ENCODE results near the gene C12orf76. TPM values are rescaled to one million over a fixed set of nuclear protein-coding genes. Genes with fewer than 3 reads are reported as not detected.

The C12orf76 gene
- total RNA-seq, 1 experiment from 2014 or later, result 29.4 TPM

DNA sequence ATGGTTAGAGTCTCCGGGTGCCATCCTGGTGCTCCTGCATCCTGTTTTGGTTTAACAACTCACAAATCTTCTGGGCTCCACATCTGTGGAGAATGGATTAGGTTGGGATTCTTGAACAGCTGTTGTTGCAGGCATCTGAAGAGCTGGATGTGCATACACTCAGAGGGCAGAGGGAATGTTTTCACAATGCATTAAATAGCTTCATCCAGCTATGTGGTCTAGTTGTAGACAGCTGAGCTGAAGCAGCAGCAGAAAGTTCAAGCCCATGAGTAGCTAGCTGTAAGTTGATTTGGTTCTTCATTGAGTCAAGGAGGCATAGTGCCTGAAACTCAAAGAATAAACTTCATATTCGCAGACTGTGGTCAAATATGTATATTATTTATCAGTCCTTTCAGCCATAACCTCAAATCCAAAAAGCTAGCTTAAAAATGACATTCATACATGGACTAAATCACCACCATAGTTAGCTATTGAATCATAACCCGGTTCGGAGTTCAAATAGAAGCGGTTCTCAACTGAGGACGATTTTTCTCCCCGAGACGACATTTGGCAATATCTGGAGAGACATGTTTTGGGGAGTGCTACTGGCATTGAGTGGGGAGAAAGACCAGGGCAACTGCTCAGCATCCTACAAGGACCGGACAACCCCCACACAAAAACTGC lies 50.0 kb downstream of the C12orf76 start:
- peak overlapping the region; percentile 68 for H3K4me3 ChIP-seq
- peaks cover 44% of the 10 kb centered on the region for H3K79me2 ChIP-seq (ENCODE audit: low read depth)
- intact Hi-C loops (cut with micrococcal nuclease; ENCODE audit: unreplicated experiment), result no loop called here
- ChIA-PET POLR2A (ENCODE audit: unreplicated experiment) (interaction anchor here (0.6 kb wide), 1 partner anchor 193 kb away, joined by 3 read pairs; no protein-coding TSS in a partner anchor), CTCF (no interaction called here)
- no peak for DNase-seq
- no peak overlapping the region for H3K27ac ChIP-seq
- peaks cover 29% of the 10 kb centered on the region; the same call in 1 of the 2 replicates for H3F3A ChIP-seq (ENCODE audit: insufficient read depth, low read depth)
- H4K20me1 ChIP-seq (ENCODE audit: insufficient read depth), result no peaks in the 10 kb centered on the region
- H3K36me3 ChIP-seq (ENCODE audit: low read depth), result no peaks in the 10 kb centered on the region
- H2AFZ ChIP-seq, result peak overlapping the region; percentile 92
- H3K9me2 ChIP-seq (ENCODE audit: insufficient read depth), result no peaks in the 10 kb centered on the region
- no peaks in the 10 kb centered on the region for H3K27me3 ChIP-seq (ENCODE audit: insufficient read depth, low read depth)
- peak overlapping the region; percentile 99 for H3K4me2 ChIP-seq
- no peak for TF ChIP-seq EZH2 (IDR thresholded peaks at IDR 0.05; ENCODE audit: low read depth)
- TF ChIP-seq CTCF (conservative IDR thresholded peaks at IDR 0.05), result no peak
- H3K9me3 ChIP-seq (ENCODE audit: insufficient read depth, low read depth), result no peaks in the 10 kb centered on the region
- peaks cover 52% of the 10 kb centered on the region for H3K4me1 ChIP-seq (replicated peaks; ENCODE audit: insufficient read depth)
- BruUV-seq (replicated peaks), result no TSS peak

- POLR2A ChIA-PET (ENCODE audit: unreplicated experiment), result interaction anchor here (0.7 kb wide), 1 partner anchor 110 kb away, joined by 7 read pairs; no protein-coding TSS in a partner anchor
- no peaks in the 10 kb centered on the region for H3K27me3 ChIP-seq (ENCODE audit: insufficient read depth, low read depth)
- peaks cover 19% of the 10 kb centered on the region; the same call in 1 of the 2 replicates for H3F3A ChIP-seq (ENCODE audit: insufficient read depth, low read depth)
- H3K4me1 ChIP-seq (replicated peaks; ENCODE audit: insufficient read depth), result peaks cover 43% of the 10 kb centered on the region
- no TSS peak for BruUV-seq (replicated peaks)
- no peaks in the 10 kb centered on the region for H3K9me2 ChIP-seq (ENCODE audit: insufficient read depth)
- no peaks in the 10 kb centered on the region for H3K9me3 ChIP-seq (ENCODE audit: insufficient read depth, low read depth)
- no peak overlapping the region for H3K4me3 ChIP-seq
- H4K20me1 ChIP-seq (ENCODE audit: insufficient read depth), result no peaks in the 10 kb centered on the region
- H3K4me2 ChIP-seq, result no peak overlapping the region
- no peaks in the 10 kb centered on the region for H3K36me3 ChIP-seq (ENCODE audit: low read depth)
- H3K79me2 ChIP-seq (ENCODE audit: low read depth), result peaks cover 53% of the 10 kb centered on the region
- CTCF ChIA-PET, result no interaction called here
- H3K27ac ChIP-seq, result no peak overlapping the region
- TF ChIP-seq EZH2 (IDR thresholded peaks at IDR 0.05; ENCODE audit: low read depth) (no peak), CTCF (conservative IDR thresholded peaks at IDR 0.05) (no peak)
- no peak for DNase-seq
- intact Hi-C loops (cut with micrococcal nuclease; ENCODE audit: unreplicated experiment), result no loop called here
- no peak overlapping the region for H2AFZ ChIP-seq
Measured at GRCh38 chr12:109997393-109997792, 50.9 kb downstream of the C12orf76 start.

DNA sequence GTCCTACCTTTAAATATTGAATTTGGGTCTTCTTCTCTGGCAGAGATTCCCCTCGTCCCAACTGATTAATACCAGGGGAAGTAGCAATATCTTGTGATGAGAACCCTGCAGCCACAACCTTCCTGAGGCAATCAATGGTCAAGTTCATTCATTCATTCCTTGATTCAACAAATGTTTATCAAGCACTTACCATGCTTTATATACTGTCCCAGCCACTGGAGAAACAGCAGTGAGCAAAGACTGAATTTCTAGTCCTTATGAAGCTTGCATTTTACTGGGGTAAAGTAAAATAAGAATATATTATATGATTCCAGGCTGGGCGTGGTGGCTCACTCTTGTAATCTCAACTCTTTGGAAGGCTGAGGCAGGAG lies 51.9 kb downstream of the C12orf76 start:
- H4K20me1 ChIP-seq (ENCODE audit: insufficient read depth), result no peaks in the 10 kb centered on the region
- BruUV-seq (replicated peaks), result no TSS peak
- H3K4me1 ChIP-seq (replicated peaks; ENCODE audit: insufficient read depth), result peaks cover 33% of the 10 kb centered on the region
- DNase-seq, result no peak
- ChIA-PET CTCF (interaction anchor here (0.6 kb wide), 1 partner anchor 47 kb away, joined by 3 read pairs; no protein-coding TSS in a partner anchor), POLR2A (ENCODE audit: unreplicated experiment) (no interaction called here)
- H3K9me2 ChIP-seq (ENCODE audit: insufficient read depth), result no peaks in the 10 kb centered on the region
- H3K27ac ChIP-seq, result no peak overlapping the region
- H3F3A ChIP-seq (ENCODE audit: insufficient read depth, low read depth), result peaks cover 10% of the 10 kb centered on the region; the same call in 1 of the 2 replicates
- peak overlapping the region; percentile 98 for H3K4me2 ChIP-seq
- peak overlapping the region; percentile 98 for H3K4me3 ChIP-seq
- intact Hi-C loops (cut with micrococcal nuclease; ENCODE audit: unreplicated experiment), result no loop called here
- TF ChIP-seq EZH2 (IDR thresholded peaks at IDR 0.05; ENCODE audit: low read depth) (no peak), CTCF (conservative IDR thresholded peaks at IDR 0.05) (no peak)
- H3K79me2 ChIP-seq (ENCODE audit: low read depth), result peaks cover 52% of the 10 kb centered on the region
- H3K36me3 ChIP-seq (ENCODE audit: low read depth), result no peaks in the 10 kb centered on the region
- H3K27me3 ChIP-seq (ENCODE audit: insufficient read depth, low read depth), result no peaks in the 10 kb centered on the region
- no peaks in the 10 kb centered on the region for H3K9me3 ChIP-seq (ENCODE audit: insufficient read depth, low read depth)
- H2AFZ ChIP-seq, result peak overlapping the region; percentile 97
